H1 (cell line): ENCODE results near the gene MEGF11. TPM values are rescaled to one million over a fixed set of nuclear protein-coding genes. Genes with fewer than 3 reads are reported as not detected.

Source experiments
- CTCF ChIA-PET: fragments of 300-600 bp; sonication (Branson Sonifier 250); formaldehyde crosslinking; loops from one replicate; lab custom pipeline; 2021; ENCODE audit not compliant: partially characterized antibody; lab: Charles Lee
- POLR2A ChIA-PET: fragments of 300-600 bp; sonication (Branson Sonifier 250); formaldehyde crosslinking; loops from one replicate; lab custom pipeline; 2021; ENCODE audit warnings: inconsistent platforms; ENCODE audit not compliant: partially characterized antibody; lab: Charles Lee
- DNase-seq, 2 experiments: peaks; one replicate each; pipeline versions ENCODE4 v3.0.0 to v3.0.0-alpha.2; 2010 to 2022; ENCODE audit warnings: low spot score in 2 of 2, low read depth in 1 of 2, mixed read lengths in 1 of 2
- FAIRE-seq: peaks from 2 replicates; lab custom pipeline; 2011; peaks lifted over from hg19 to GRCh38; lab: Jason Lieb, UNC
- H2AFZ ChIP-seq: 2 replicates; pipeline ENCODE4 v1.8.1; 2012; ENCODE audit warnings: low read length, inconsistent platforms
- H2AK5ac ChIP-seq: 2 replicates; pipeline ENCODE4 v1.6.1; 2013; ENCODE audit warnings: low read depth, low read length
- H2BK120ac ChIP-seq: replicated peaks from 2 replicates; pipeline ENCODE3; 2013; ENCODE audit warnings: low read depth, low read length, inconsistent platforms
- H2BK12ac ChIP-seq: 2 replicates; pipeline ENCODE4 v1.6.1; 2013; ENCODE audit warnings: low read depth, low read length
- H2BK15ac ChIP-seq: 2 replicates; pipeline ENCODE4 v1.6.1; 2013; ENCODE audit warnings: low read length
- H2BK20ac ChIP-seq: 2 replicates; pipeline ENCODE4 v1.6.1; 2013; ENCODE audit warnings: low read length
- H2BK5ac ChIP-seq: 2 replicates; pipeline ENCODE4 v1.6.1; 2013; ENCODE audit warnings: low read depth, low read length
- H3K14ac ChIP-seq: 2 replicates; pipeline ENCODE4 v1.6.1; 2013; ENCODE audit warnings: inconsistent platforms; ENCODE audit not compliant: insufficient read length
- H3K18ac ChIP-seq: 2 replicates; pipeline ENCODE4 v1.6.1; 2013; ENCODE audit warnings: low read length; ENCODE audit errors: extremely low read depth
- H3K23ac ChIP-seq: 2 replicates; pipeline ENCODE4 v1.6.1; 2013; ENCODE audit warnings: inconsistent platforms; ENCODE audit not compliant: insufficient read length
- H3K23me2 ChIP-seq: 2 replicates; pipeline ENCODE4 v1.6.1; 2013; ENCODE audit warnings: low read depth, low read length
- H3K27ac ChIP-seq: 2 replicates; pipeline ENCODE4 v1.6.1; 2011; ENCODE audit warnings: low read depth, low read length, inconsistent platforms
- H3K27me3 ChIP-seq, 4 experiments: replicated peaks in 1 of 4; 1 replicate in 1 of 4; 2 replicates in 3 of 4; pipeline versions ENCODE4 v1.6.1 to v1.8.1; 2011 to 2013; ENCODE audit warnings: low read length in 3 of 4, mild to moderate bottlenecking in 3 of 4, inconsistent platforms in 2 of 4, mixed read lengths in 2 of 4, moderate library complexity in 1 of 4; ENCODE audit not compliant: control insufficient read depth in 3 of 4, insufficient read depth in 3 of 4; ENCODE audit errors: extremely low read depth in 1 of 4
- H3K36me3 ChIP-seq, 4 experiments: 2 replicates each; pipeline versions ENCODE4 v1.6.1 to v1.8.1; 2011 to 2013; ENCODE audit warnings: mild to moderate bottlenecking in 4 of 4, low read length in 3 of 4, moderate library complexity in 2 of 4, control low read depth in 1 of 4, inconsistent platforms in 1 of 4; ENCODE audit not compliant: insufficient read depth in 4 of 4, control insufficient read depth in 2 of 4
- H3K4ac ChIP-seq: replicated peaks from 2 replicates; pipeline ENCODE3; 2013; ENCODE audit warnings: low read length, low read depth, mixed read lengths, inconsistent platforms; ENCODE audit not compliant: insufficient read length
- H3K4me1 ChIP-seq, 4 experiments: replicated peaks in 1 of 4; 1 replicate in 1 of 4; 2 replicates in 3 of 4; pipeline versions ENCODE4 v1.6.1 to v1.8.1; 2011 to 2013; ENCODE audit warnings: low read length in 3 of 4, inconsistent platforms in 2 of 4, mixed read lengths in 1 of 4; ENCODE audit not compliant: insufficient read depth in 4 of 4, control insufficient read depth in 3 of 4
- H3K4me2 ChIP-seq, 2 experiments: 2 replicates each; pipeline versions ENCODE4 v1.6.1 to v1.8.1; 2011 to 2013; ENCODE audit warnings: low read depth in 2 of 2, low read length in 2 of 2, control low read depth in 1 of 2, inconsistent platforms in 1 of 2, mild to moderate bottlenecking in 1 of 2; ENCODE audit not compliant: insufficient read depth in 1 of 2
- H3K4me3 ChIP-seq, 4 experiments: fragments of 200-600, 300-600 bp in 1 of 4; sonication (generic), shearing (Covaris generic), sonication (Bioruptor Twin) in 1 of 4; 2 replicates each; pipeline versions ENCODE4 v1.5.1 to v1.8.1; 2011 to 2016; ENCODE audit warnings: low read length in 4 of 4, low read depth in 3 of 4, control low read depth in 2 of 4, inconsistent platforms in 2 of 4, mild to moderate bottlenecking in 2 of 4, mixed read lengths in 1 of 4, moderate library complexity in 1 of 4; ENCODE audit not compliant: insufficient read depth in 2 of 4; ENCODE audit errors: extremely low read depth in 1 of 4
- H3K56ac ChIP-seq: replicated peaks from 2 replicates; pipeline ENCODE3; 2013; ENCODE audit warnings: low read depth, mild to moderate bottlenecking, mixed read lengths, low read length, inconsistent platforms; ENCODE audit not compliant: insufficient read length
- H3K79me1 ChIP-seq: 2 replicates; pipeline ENCODE4 v1.6.1; 2013; ENCODE audit warnings: low read depth, low read length, control low read depth
- H3K79me2 ChIP-seq, 2 experiments: 2 replicates each; pipeline versions ENCODE4 v1.6.1 to v1.8.1; 2012 to 2013; ENCODE audit warnings: low read length in 2 of 2, mild to moderate bottlenecking in 2 of 2, inconsistent platforms in 1 of 2; ENCODE audit not compliant: insufficient read depth in 2 of 2, control insufficient read depth in 1 of 2
- H3K9ac ChIP-seq, 4 experiments: replicated peaks in 1 of 4; 1 replicate in 1 of 4; 2 replicates in 3 of 4; pipeline versions ENCODE4 v1.6.1 to v1.8.1; 2011 to 2013; ENCODE audit warnings: low read depth in 3 of 4, low read length in 3 of 4, control low read depth in 2 of 4, mild to moderate bottlenecking in 2 of 4, moderate library complexity in 2 of 4, inconsistent platforms in 1 of 4; ENCODE audit errors: extremely low read depth in 1 of 4
- H3K9me3 ChIP-seq, 2 experiments: 2 replicates each; pipeline versions ENCODE4 v1.6.1 to v1.8.1; 2012 to 2013; ENCODE audit warnings: mild to moderate bottlenecking in 2 of 2, moderate library complexity in 2 of 2, control low read depth in 1 of 2, inconsistent platforms in 1 of 2, low read depth in 1 of 2, low read length in 1 of 2, mixed read lengths in 1 of 2; ENCODE audit not compliant: insufficient read depth in 2 of 2
- H4K20me1 ChIP-seq, 2 experiments: replicated peaks in 1 of 2; 2 replicates each; pipeline versions ENCODE3 to v1.8.1; 2011 to 2013; ENCODE audit warnings: inconsistent platforms in 2 of 2, low read length in 2 of 2, mild to moderate bottlenecking in 1 of 2; ENCODE audit not compliant: insufficient read depth in 2 of 2, control insufficient read depth in 1 of 2
- H4K5ac ChIP-seq: 2 replicates; pipeline ENCODE4 v1.6.1; 2013; ENCODE audit warnings: low read length, low read depth, mixed read lengths, inconsistent platforms; ENCODE audit not compliant: insufficient read length
- H4K8ac ChIP-seq: 2 replicates; pipeline ENCODE4 v1.8.0; 2013; ENCODE audit warnings: mild to moderate bottlenecking, moderate library complexity, low read length, inconsistent platforms; ENCODE audit not compliant: insufficient read depth; ENCODE audit errors: extremely low read depth
- H4K91ac ChIP-seq: replicated peaks from 2 replicates; pipeline ENCODE3; 2013; ENCODE audit warnings: low read length, mixed read lengths, inconsistent platforms; ENCODE audit not compliant: insufficient read length
- BCL11A ChIP-seq, 2 experiments: IDR thresholded peaks; one replicate each; pipeline ENCODE4 v1.6.1; 2011; ENCODE audit warnings: low read depth in 2 of 2, low read length in 2 of 2, mild to moderate bottlenecking in 2 of 2
- HDAC2 ChIP-seq, 2 experiments: fragments of 300-600 bp in 1 of 2; sonication (generic) in 1 of 2; IDR thresholded peaks; 2 replicates each; pipeline ENCODE4 v1.6.1; 2011 to 2012; ENCODE audit warnings: low read depth in 2 of 2, low read length in 2 of 2, mild to moderate bottlenecking in 2 of 2, moderate library complexity in 2 of 2, borderline replicate concordance in 1 of 2, inconsistent platforms in 1 of 2
- MAX ChIP-seq: IDR thresholded peaks from 2 replicates; pipeline ENCODE4 v1.6.1; 2012; ENCODE audit warnings: inconsistent platforms
- NRF1 ChIP-seq: IDR thresholded peaks from 2 replicates; pipeline ENCODE4 v1.6.1; 2011; ENCODE audit warnings: mild to moderate bottlenecking, low read depth, low read length, improper control_type of control experiment
- RBBP5 ChIP-seq: IDR thresholded peaks from 2 replicates; pipeline ENCODE4 v1.7.1; 2012; ENCODE audit warnings: low read depth, mild to moderate bottlenecking, inconsistent platforms, low read length, moderate library complexity, borderline replicate concordance
- RFX5 ChIP-seq: IDR thresholded peaks from 2 replicates; pipeline ENCODE4 v1.6.1; 2011; ENCODE audit warnings: low read depth, low read length, improper control_type of control experiment, borderline replicate concordance
- TAF1 ChIP-seq: IDR thresholded peaks from 2 replicates; pipeline ENCODE4 v1.6.1; 2011; ENCODE audit warnings: mild to moderate bottlenecking, low read depth, low read length
- TBP ChIP-seq: IDR thresholded peaks from 2 replicates; pipeline ENCODE4 v1.6.1; 2011; ENCODE audit warnings: low read depth, low read length, improper control_type of control experiment
- polyA plus RNA-seq, 7 experiments: library from polyadenylated mRNA; depleted of rRNA in 3 of 7; stranded (reverse) in 5 of 7; unstranded in 2 of 7; fragments of >200 nt in 5 of 7; fragments of 200-250 nt in 2 of 7; gene quantifications; 1 replicate in 5 of 7; 2 replicates in 1 of 7; 4 replicates in 1 of 7; pipeline versions ENCODE4 v1.2.1 to v1.2.3, GENCODE V29; 2011 to 2013; ENCODE audit warnings: missing spikeins in 2 of 7, mixed read lengths in 2 of 7
- total RNA-seq: library from RNA; stranded (reverse); fragmentation: NEBNext Ultra II Directional; extraction: Animal tissue kit (Norgen Biotek cat#: 25700); gene quantifications from 2 replicates; pipeline ENCODE4 v1.2.1, GENCODE V29; 2021

Gene MEGF11
- total and polyA plus RNA-seq, 2 of the 8 experiments (the other 6 are each of a cell fraction or from before 2014, with no cell fraction given): 4.4 to 4.8 TPM

GRCh38 chr15:66275352-66275751 lies 21.8 kb upstream of the MEGF11 start:
- no peak overlapping the region for H3K18ac ChIP-seq
- no peak overlapping the region for H3K23ac ChIP-seq
- TF ChIP-seq RBBP5: no peak
- no peak for TF ChIP-seq MAX
- TF ChIP-seq BCL11A (IDR thresholded peaks at IDR 0.05; ENCODE audit: low read depth in 2 of 2, low read length in 2 of 2): no peak
- no peak for TF ChIP-seq HDAC2 (IDR thresholded peaks at IDR 0.05; ENCODE audit: borderline replicate concordance in 1 of 2, low read depth in 2 of 2, low read length in 2 of 2)
- TF ChIP-seq NRF1: no peak
- TF ChIP-seq TAF1: no peak
- no peak for TF ChIP-seq RFX5
- no peak for TF ChIP-seq TBP
- H3K79me1 ChIP-seq: no peaks in the 10 kb centered on the region
- no peak overlapping the region for H3K14ac ChIP-seq
- H3K4me1 ChIP-seq: no peaks in the 10 kb centered on the region
- ChIA-PET CTCF (interaction anchor here (1.2 to 2.4 kb wide), 3 partner anchors 9 to 42 kb away, joined by 3 to 8 read pairs (median 5); no protein-coding TSS in a partner anchor), POLR2A (no interaction called here)
- H2BK120ac ChIP-seq: no peak overlapping the region
- no peak overlapping the region for H3K27ac ChIP-seq
- H2BK12ac ChIP-seq: no peak overlapping the region
- no peaks in the 10 kb centered on the region for H3K79me2 ChIP-seq
- no peak overlapping the region for H3K56ac ChIP-seq
- no peaks in the 10 kb centered on the region for H3K36me3 ChIP-seq
- no peak overlapping the region for H2AFZ ChIP-seq
- no peak overlapping the region for H3K4me2 ChIP-seq
- no peak overlapping the region for H4K8ac ChIP-seq
- H4K91ac ChIP-seq: no peak overlapping the region
- no peaks in the 10 kb centered on the region for H3K9me3 ChIP-seq
- no peaks in the 10 kb centered on the region for H3K23me2 ChIP-seq
- H2AK5ac ChIP-seq: no peak overlapping the region
- no peak overlapping the region for H2BK15ac ChIP-seq
- no peaks in the 10 kb centered on the region for H3K27me3 ChIP-seq
- H2BK5ac ChIP-seq: no peak overlapping the region
- H4K5ac ChIP-seq: no peak overlapping the region
- H3K4ac ChIP-seq: no peak overlapping the region
- no peaks in the 10 kb centered on the region for H4K20me1 ChIP-seq
- no peak overlapping the region for H3K4me3 ChIP-seq
- H2BK20ac ChIP-seq: no peak overlapping the region
- H3K9ac ChIP-seq: no peak overlapping the region
- FAIRE-seq: no peak
- no peak for DNase-seq
